Duodenal mucosa (tissue), 2 donors: Measurements from ENCODE around the gene GRID2IP.
A peak's percentile ranks its signal among the peaks of the same experiment; 100 is the strongest.

Experiments used
- H3K27ac ChIP-seq: one replicate; pipeline ENCODE4 v1.7.0; 2013; ENCODE audit warnings: low read depth, low read length
- H3K27me3 ChIP-seq, 2 donors: one replicate each; pipeline ENCODE4 v1.7.0; 2013; ENCODE audit warnings: low read length in 2 of 2, control low read depth in 1 of 2; ENCODE audit not compliant: insufficient read depth in 2 of 2, control insufficient read depth in 1 of 2
- H3K36me3 ChIP-seq, 2 donors: one replicate each; pipeline ENCODE4 v1.7.0; 2013; ENCODE audit warnings: low read length in 2 of 2, control low read depth in 1 of 2; ENCODE audit not compliant: insufficient read depth in 2 of 2, control insufficient read depth in 1 of 2
- H3K4me1 ChIP-seq, 2 donors: one replicate each; pipeline ENCODE4 v1.7.0; 2013; ENCODE audit warnings: low read length in 2 of 2, control low read depth in 1 of 2; ENCODE audit not compliant: insufficient read depth in 2 of 2, control insufficient read depth in 1 of 2
- H3K4me3 ChIP-seq, 2 donors: one replicate each; pipeline ENCODE4 v1.7.0; 2013; ENCODE audit warnings: low read length in 2 of 2, low read depth in 1 of 2
- H3K9ac ChIP-seq, 2 donors: one replicate each; pipeline ENCODE4 v1.7.0; 2013; ENCODE audit warnings: low read length in 2 of 2, low read depth in 1 of 2
- H3K9me3 ChIP-seq, 2 donors: one replicate each; pipeline ENCODE4 v1.7.0; 2013; ENCODE audit warnings: low read length in 2 of 2, control low read depth in 1 of 2; ENCODE audit not compliant: control insufficient read depth in 1 of 2

GRID2IP gene

GRCh38 chr7:6489612-6490011 is 61.6 kb downstream of the GRID2IP start:
- Histone ChIP-seq H3K4me1 (peaks cover 0 to 2% of the 10 kb centered on the region in 2 donors), H3K27ac (no peak overlapping the region), H3K4me3 (no peak overlapping the region), H3K27me3 (no peaks in the 10 kb centered on the region), H3K9ac (no peak overlapping the region), H3K36me3 (no peaks in the 10 kb centered on the region), H3K9me3 (no peaks in the 10 kb centered on the region)

GRCh38 chr7:6487184-6487545 is 64.1 kb downstream of the GRID2IP start:
- Histone ChIP-seq H3K9me3 (no peaks in the 10 kb centered on the region), H3K27ac (no peak overlapping the region), H3K27me3 (no peaks in the 10 kb centered on the region), H3K4me3 (no peak overlapping the region), H3K9ac (no peak overlapping the region), H3K4me1 (peaks cover 3 to 14% of the 10 kb centered on the region in 2 donors), H3K36me3 (no peaks in the 10 kb centered on the region)

GRCh38 chr7:6486438-6487183 is 64.7 kb downstream of the GRID2IP start:
- Histone ChIP-seq H3K27ac (no peak overlapping the region), H3K9me3 (no peaks in the 10 kb centered on the region), H3K9ac (no peak overlapping the region), H3K36me3 (no peaks in the 10 kb centered on the region), H3K27me3 (no peaks in the 10 kb centered on the region), H3K4me3 (no peak overlapping the region), H3K4me1 (peaks cover 7 to 17% of the 10 kb centered on the region in 2 donors)

GRCh38 chr7:6482743-6483119 is 68.5 kb downstream of the GRID2IP start:
- H3K9me3 ChIP-seq, result no peaks in the 10 kb centered on the region
- peaks cover 0 to 2% of the 10 kb centered on the region in 2 donors for H3K36me3 ChIP-seq
- peaks cover 29 to 38% of the 10 kb centered on the region in 2 donors for H3K4me1 ChIP-seq
- H3K27me3 ChIP-seq, result no peaks in the 10 kb centered on the region
- H3K4me3 ChIP-seq, result peak overlapping the region; percentile 91 to 95
- peak overlapping the region; percentile 88 to 94 for H3K9ac ChIP-seq
- peak overlapping the region; percentile 94 for H3K27ac ChIP-seq

- peak overlapping the region; percentile 10 for H3K27ac ChIP-seq
- H3K9ac ChIP-seq, result peak overlapping the region in 1 of 2 donors; percentile 94
- no peaks in the 10 kb centered on the region for H3K27me3 ChIP-seq
- H3K9me3 ChIP-seq, result no peaks in the 10 kb centered on the region
- H3K4me3 ChIP-seq, result peak overlapping the region; percentile 91 to 95
- H3K36me3 ChIP-seq, result peaks cover 0 to 2% of the 10 kb centered on the region in 2 donors
- H3K4me1 ChIP-seq, result peaks cover 33 to 39% of the 10 kb centered on the region in 2 donors
Observed at GRCh38 chr7:6482307-6482706, 69.0 kb downstream of the GRID2IP start.

GRCh38 chr7:6481445-6481844 is 69.8 kb downstream of the GRID2IP start:
- Histone ChIP-seq H3K9ac (no peak overlapping the region), H3K4me3 (peak overlapping the region; percentile 37 to 56), H3K27me3 (no peaks in the 10 kb centered on the region), H3K4me1 (peaks cover 42 to 48% of the 10 kb centered on the region in 2 donors), H3K9me3 (no peaks in the 10 kb centered on the region), H3K36me3 (peaks cover 0 to 5% of the 10 kb centered on the region in 2 donors), H3K27ac (no peak overlapping the region)

- Histone ChIP-seq H3K9ac (peak overlapping the region in 1 of 2 donors; percentile 24), H3K27ac (no peak overlapping the region), H3K27me3 (no peaks in the 10 kb centered on the region), H3K36me3 (peaks cover 0 to 16% of the 10 kb centered on the region in 2 donors), H3K4me1 (peaks cover 42 to 56% of the 10 kb centered on the region in 2 donors), H3K9me3 (no peaks in the 10 kb centered on the region), H3K4me3 (peak overlapping the region; percentile 14 to 31)
Observed at GRCh38 chr7:6480323-6480660, 71.0 kb downstream of the GRID2IP start.

GRCh38 chr7:6479067-6479466 is 72.2 kb downstream of the GRID2IP start:
- H3K27ac ChIP-seq, result no peak overlapping the region
- no peak overlapping the region for H3K4me3 ChIP-seq
- H3K4me1 ChIP-seq, result peaks cover 42 to 53% of the 10 kb centered on the region in 2 donors
- H3K36me3 ChIP-seq, result peaks cover 0 to 28% of the 10 kb centered on the region in 2 donors
- no peaks in the 10 kb centered on the region for H3K27me3 ChIP-seq
- no peak overlapping the region for H3K9ac ChIP-seq
- H3K9me3 ChIP-seq, result no peaks in the 10 kb centered on the region

GRCh38 chr7:6478186-6478585 is 73.1 kb downstream of the GRID2IP start:
- H3K27me3 ChIP-seq, result no peaks in the 10 kb centered on the region

GRCh38 chr7:6477318-6477660 is 74.0 kb downstream of the GRID2IP start:
- Histone ChIP-seq H3K9ac (no peak overlapping the region), H3K36me3 (peaks cover 5 to 45% of the 10 kb centered on the region in 2 donors), H3K9me3 (no peaks in the 10 kb centered on the region), H3K4me1 (peaks cover 41 to 47% of the 10 kb centered on the region in 2 donors), H3K27me3 (no peaks in the 10 kb centered on the region), H3K27ac (no peak overlapping the region), H3K4me3 (no peak overlapping the region)

More at GRCh38 chr7:6478186-6478585, 73.1 kb downstream of the GRID2IP start:
- Histone ChIP-seq H3K9me3 (no peaks in the 10 kb centered on the region), H3K36me3 (peaks cover 0 to 37% of the 10 kb centered on the region in 2 donors), H3K9ac (no peak overlapping the region), H3K4me1 (peaks cover 42 to 53% of the 10 kb centered on the region in 2 donors), H3K4me3 (no peak overlapping the region), H3K27ac (no peak overlapping the region)
